K562 (cell line): ENCODE measurements around the gene ISG20. TPM values are rescaled to one million over a fixed set of nuclear protein-coding genes. Genes with fewer than 3 reads are reported as not detected.

Experiments
- ATAC-seq: fragments of 200-7000 bp; cut with Tn5 transposase; 3 replicates; pipeline ENCODE4 v1.9.1; 2020; ENCODE audit warnings: moderate library complexity
- BruUV-seq: library from RNA; stranded (reverse); fragments of 400-500 nt; replicated peaks from 2 replicates; lab custom pipeline; 2021; lab: Mats Ljungman, UMichigan
- CTCF ChIA-PET: fragments of 300-600 bp; formaldehyde crosslinking; extraction: SDS; loops from one replicate; lab custom pipeline; 2021; ENCODE audit warnings: low intra/inter-chr PET ratio; lab: Yijun Ruan, JAX
- POLR2A ChIA-PET: fragments of 300-600, 350-650 bp; sonication (Branson Sonifier 250); formaldehyde crosslinking; extraction: SDS; loops from one replicate; lab custom pipeline; 2021; ENCODE audit warnings: antibody characterized with exemption, inconsistent platforms; lab: Yijun Ruan, JAX
- DNase-seq, 4 experiments: peaks; one replicate each; pipeline versions ENCODE4 v3.0.0 to v3.0.0-alpha.2; 2011 to 2018; ENCODE audit warnings: low spot score in 3 of 4, mixed read lengths in 3 of 4; ENCODE audit errors: extremely low read depth in 1 of 4
- FAIRE-seq: peaks from 2 replicates; lab custom pipeline; 2011; peaks lifted over from hg19 to GRCh38; lab: Jason Lieb, UNC
- H2AFZ ChIP-seq: 2 replicates; pipeline ENCODE4 v1.6.0; 2011; ENCODE audit warnings: low read depth, low read length, control low read depth, inconsistent platforms
- H3K27ac ChIP-seq: fragments of 200-600 bp; 3 replicates; pipeline ENCODE4 v1.8.0; 2011; ENCODE audit warnings: low read depth, mild to moderate bottlenecking, control low read depth, inconsistent platforms, low read length, moderate library complexity, mixed read lengths; ENCODE audit errors: extremely low read depth
- H3K27me3 ChIP-seq, 2 experiments: fragments of 300-600 bp in 1 of 2; 2 replicates in 1 of 2; 3 replicates in 1 of 2; pipeline versions ENCODE4 v1.6.0 to v1.8.0; 2011; ENCODE audit warnings: inconsistent platforms in 2 of 2, low read length in 2 of 2, mild to moderate bottlenecking in 1 of 2, mixed read lengths in 1 of 2, moderate library complexity in 1 of 2; ENCODE audit not compliant: control insufficient read depth in 2 of 2, insufficient read depth in 2 of 2
- H3K36me3 ChIP-seq: fragments of 300-600 bp; 3 replicates; pipeline ENCODE4 v1.8.0; 2011; ENCODE audit warnings: mild to moderate bottlenecking, low read length, inconsistent platforms; ENCODE audit not compliant: control insufficient read depth, insufficient read depth
- H3K4me1 ChIP-seq, 2 experiments: fragments of 200-600 bp in 1 of 2; replicated peaks in 1 of 2; 2 replicates in 1 of 2; 3 replicates in 1 of 2; pipeline versions ENCODE4 v1.5.1 to v1.8.0; 2011; ENCODE audit warnings: inconsistent platforms in 2 of 2, low read length in 2 of 2, mild to moderate bottlenecking in 1 of 2, mixed read lengths in 1 of 2, moderate library complexity in 1 of 2; ENCODE audit not compliant: control insufficient read depth in 2 of 2, insufficient read depth in 2 of 2
- H3K4me2 ChIP-seq: 2 replicates; pipeline ENCODE4 v1.6.1; 2011; ENCODE audit warnings: low read length, control low read depth, inconsistent platforms, mixed read lengths; ENCODE audit not compliant: insufficient read depth
- H3K4me3 ChIP-seq: fragments of 200-600 bp; sonication (generic), shearing (Covaris generic); 2 replicates; pipeline ENCODE4 v1.5.1; 2016; ENCODE audit warnings: control low read depth, inconsistent platforms
- H3K79me2 ChIP-seq: fragments of 200-600 bp; 3 replicates; pipeline ENCODE4 v1.8.0; 2011; ENCODE audit warnings: low read length, inconsistent platforms; ENCODE audit not compliant: control insufficient read depth, insufficient read depth
- H3K9ac ChIP-seq, 2 experiments: 2 replicates each; pipeline versions ENCODE4 v1.6.0 to v1.6.1; 2011; ENCODE audit warnings: low read depth in 2 of 2, low read length in 2 of 2, control low read depth in 1 of 2, inconsistent platforms in 1 of 2, mild to moderate bottlenecking in 1 of 2, mixed read lengths in 1 of 2; ENCODE audit not compliant: insufficient read depth in 1 of 2
- H3K9me1 ChIP-seq: one replicate; pipeline ENCODE4 v1.6.0; 2011; ENCODE audit warnings: inconsistent platforms, mild to moderate bottlenecking, low read length, moderate library complexity; ENCODE audit not compliant: control insufficient read depth, insufficient read depth
- H3K9me3 ChIP-seq: replicated peaks from 2 replicates; pipeline ENCODE4 v1.5.1; 2011; ENCODE audit warnings: low read depth, low read length, inconsistent platforms; ENCODE audit not compliant: control insufficient read depth, insufficient read depth
- H4K20me1 ChIP-seq: replicated peaks from 2 replicates; pipeline ENCODE4 v1.6.1; 2011; ENCODE audit warnings: low read length, inconsistent platforms, mixed read lengths; ENCODE audit not compliant: control insufficient read depth, insufficient read depth
- CTCF ChIP-seq, 3 experiments: IDR thresholded peaks in 2 of 3; conservative IDR thresholded peaks in 1 of 3; 2 replicates each; pipeline ENCODE4 v1.5.1; 2011 to 2012; ENCODE audit warnings: low read length in 3 of 3, mild to moderate bottlenecking in 3 of 3, control low read depth in 2 of 3, improper control_type of control experiment in 1 of 3, inconsistent platforms in 1 of 3, low read depth in 1 of 3, mixed read lengths in 1 of 3, moderate library complexity in 1 of 3; ENCODE audit not compliant: insufficient read depth in 2 of 3
- NCOA2 ChIP-seq, 2 experiments: fragments of 450-650 bp; IDR thresholded peaks; 2 replicates each; pipeline ENCODE4 v1.6.1; 2018; ENCODE audit warnings: mild to moderate bottlenecking in 2 of 2, moderate library complexity in 1 of 2; ENCODE audit not compliant: partially characterized antibody in 2 of 2
- NFYB ChIP-seq: IDR thresholded peaks from 2 replicates; pipeline ENCODE4 v1.6.1; 2011; ENCODE audit warnings: mild to moderate bottlenecking, moderate library complexity; ENCODE audit not compliant: insufficient read length; ENCODE audit errors: extremely low read depth
- POLR2A ChIP-seq: fragments of 450-650 bp; conservative IDR thresholded peaks from 2 replicates; pipeline ENCODE4 v1.6.1; 2016
- POLR2G ChIP-seq: fragments of 200-400 bp; formaldehyde crosslinking; IDR thresholded peaks from 2 replicates; pipeline ENCODE4 v1.6.1; 2017; ENCODE audit warnings: low read depth, mild to moderate bottlenecking, antibody characterized with exemption, low read length, moderate library complexity
- ZBTB1 ChIP-seq: sonication (generic); formaldehyde crosslinking; IDR thresholded peaks from 2 replicates; pipeline ENCODE4 v1.8.1; 2023; ENCODE audit warnings: missing genetic modification reagents, low read depth, mild to moderate bottlenecking, borderline replicate concordance
- ZSCAN32 ChIP-seq: fragments of 450-650 bp; formaldehyde crosslinking; IDR thresholded peaks from 2 replicates; pipeline ENCODE4 v1.4.0; 2020; ENCODE audit warnings: mild to moderate bottlenecking, moderate library complexity
- WGBS: fragments of 100-300 bp; shearing (Covaris generic); methylation state at CpG from one replicate; pipeline ENCODE4 v1.1.6; 2016; ENCODE audit warnings: low coverage, mixed read lengths; ENCODE audit not compliant: insufficient coverage; ENCODE audit errors: missing lambda C conversion rate; 5-methylcytosine and 5-hydroxymethylcytosine counted together
- in situ Hi-C: fragments of 300-500 bp; cut with MboI; formaldehyde crosslinking; loops from 4 replicates; pipeline ENCODE4 v1.15.0; 2018; ENCODE audit warnings: inconsistent platforms, mixed read lengths
- intact Hi-C: fragments of 100-400 bp; cut with micrococcal nuclease; formaldehyde crosslinking; loops from 2 replicates; pipeline ENCODE4 v1.14.2; 2022
- polyA plus RNA-seq, 8 experiments: library from polyadenylated mRNA; depleted of rRNA in 4 of 8; stranded (reverse) in 5 of 8; unstranded in 3 of 8; fragments of >200 nt; fragmentation: Nextera tagmentation in 2 of 8; fragmentation: Illumina TruSeq in 1 of 8; extraction: Ambion mirVana in 2 of 8; extraction: Trizol in 1 of 8; gene quantifications; 2 replicates each; pipeline versions ENCODE4 v1.2.1 to v1.2.3, GENCODE V29; 2011 to 2014; ENCODE audit warnings: inconsistent platforms in 1 of 8, missing spikeins in 1 of 8
- total RNA-seq, 7 experiments: library from RNA; depleted of rRNA in 6 of 7; stranded (reverse); fragments of >200 nt in 6 of 7; fragmentation: Illumina TruSeq in 2 of 7; extraction: Trizol in 2 of 7; gene quantifications; 2 replicates each; pipeline versions ENCODE4 v1.2.1 to v1.2.3, GENCODE V29; 2011 to 2021; ENCODE audit warnings: low replicate concordance in 1 of 7
- TF ChIP-seq, protein P1 (sequence below): sonication (generic); formaldehyde crosslinking; IDR thresholded peaks from 2 replicates; pipeline ENCODE4 v1.8.0; 2022; ENCODE audit warnings: missing genetic modification reagents, mild to moderate bottlenecking, moderate library complexity, borderline replicate concordance

Gene ISG20
- total and polyA plus RNA-seq, 9 of the 15 experiments (the other 6 are each of a cell fraction or from before 2014, with no cell fraction given), result 0.06 to 2.1 (median 1.00) TPM

GRCh38 chr15:88628018-88628654, 10.7 kb upstream of the ISG20 start (continued):
- TF ChIP-seq CTCF (IDR thresholded peaks at IDR 0.05 in 2 of 3, conservative IDR thresholded peaks at IDR 0.05 in 1 of 3; ENCODE audit: insufficient read depth in 2 of 3, low read depth in 1 of 3, low read length in 3 of 3), result no peak
- TF ChIP-seq, protein P1, sequence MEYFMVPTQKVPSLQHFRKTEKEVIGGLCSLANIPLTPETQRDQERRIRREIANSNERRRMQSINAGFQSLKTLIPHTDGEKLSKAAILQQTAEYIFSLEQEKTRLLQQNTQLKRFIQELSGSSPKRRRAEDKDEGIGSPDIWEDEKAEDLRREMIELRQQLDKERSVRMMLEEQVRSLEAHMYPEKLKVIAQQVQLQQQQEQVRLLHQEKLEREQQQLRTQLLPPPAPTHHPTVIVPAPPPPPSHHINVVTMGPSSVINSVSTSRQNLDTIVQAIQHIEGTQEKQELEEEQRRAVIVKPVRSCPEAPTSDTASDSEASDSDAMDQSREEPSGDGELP (CRISPR knock-in tag), result peak; percentile 19; the same call in 1 of the 2 replicates
- TF ChIP-seq POLR2A, result peak; percentile 17; the same call in 1 of the 2 replicates
- no peak for TF ChIP-seq NCOA2 (IDR thresholded peaks at IDR 0.05; ENCODE audit: partially characterized antibody in 2 of 2)
- no peak for TF ChIP-seq NFYB
- TF ChIP-seq ZBTB1 (CRISPR knock-in tag), result no peak; the same call in 1 of the 2 replicates

DNA sequence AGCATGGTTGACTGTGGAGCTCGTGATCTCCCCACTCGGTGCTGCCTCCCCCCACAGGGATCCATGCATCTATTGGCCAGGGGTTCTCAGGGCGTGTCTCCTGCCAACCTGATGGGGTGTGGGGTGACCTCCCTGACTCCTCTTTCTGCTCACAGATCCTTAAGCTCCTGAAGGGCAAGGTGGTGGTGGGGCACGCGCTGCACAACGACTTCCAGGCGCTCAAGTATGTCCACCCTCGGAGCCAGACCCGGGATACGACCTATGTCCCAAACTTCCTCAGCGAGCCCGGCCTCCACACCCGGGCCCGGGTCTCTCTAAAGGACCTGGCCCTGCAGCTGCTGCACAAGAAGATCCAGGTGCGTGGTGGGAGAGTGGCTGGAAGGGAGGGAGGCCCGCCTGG, 9.7 kb upstream of the ISG20 start:
- FAIRE-seq, result no peak
- WGBS, result 87% methylated on average over 4 of the region's 16 CpGs
- no peak overlapping the region for H3K4me2 ChIP-seq
- peaks cover 0 to 23% of the 10 kb centered on the region in 2 experiments; a peak in 3 of 5 replicates for H3K4me1 ChIP-seq
- H3K79me2 ChIP-seq, result peaks cover 44% of the 10 kb centered on the region
- TF ChIP-seq ZSCAN32 (CRISPR knock-in tag) (no peak), POLR2G (peak; percentile 46)
- no peaks in the 10 kb centered on the region for H3K27me3 ChIP-seq
- no peak overlapping the region for H2AFZ ChIP-seq
- no peak for ATAC-seq
- H3K4me3 ChIP-seq, result no peak overlapping the region
- no peak overlapping the region for H3K9ac ChIP-seq
- CTCF ChIA-PET, result no interaction called here
- in situ Hi-C loops, result no loop called here
- POLR2A ChIA-PET, result interaction anchor here (2.0 kb wide), 1 partner anchor 9 kb away, joined by 10 read pairs; the partner anchor contains the start of gene ISG20
- peaks cover 91% of the 10 kb centered on the region for H3K36me3 ChIP-seq
- no TSS peak for BruUV-seq
- no peaks in the 10 kb centered on the region for H3K9me3 ChIP-seq
- intact Hi-C loops, result no loop called here
- H3K9me1 ChIP-seq, result no peaks in the 10 kb centered on the region
- no peak overlapping the region for H3K27ac ChIP-seq
- H4K20me1 ChIP-seq, result peaks cover 32% of the 10 kb centered on the region
- no peak for DNase-seq
